ENCODE data around the gene ABHD16A. TPM values are rescaled to one million over a fixed set of nuclear protein-coding genes. Genes with fewer than 3 reads are reported as not detected.

The ABHD16A gene
- total RNA-seq, 1 donor from 2014 or later, result 120 TPM

- Mint-ChIP-seq H3K27me3 (ENCODE audit: unreplicated experiment) (peaks cover 3% of the 10 kb centered on the region), H3K4me3 (ENCODE audit: unreplicated experiment) (no peak overlapping the region), H3K27ac (ENCODE audit: unreplicated experiment) (no peak overlapping the region), H3K4me1 (ENCODE audit: low read depth, unreplicated experiment) (peaks cover 3% of the 10 kb centered on the region), H3K36me3 (ENCODE audit: unreplicated experiment) (no peaks in the 10 kb centered on the region), H3K9me3 (ENCODE audit: unreplicated experiment) (peaks cover 7% of the 10 kb centered on the region)
- TF ChIP-seq CTCF (IDR thresholded peaks at IDR 0.05; ENCODE audit: partially characterized antibody, unreplicated experiment), result no peak
- no peak for DNase-seq
These were observed 15.0 kb downstream of the ABHD16A start for GRCh38 chr6:31687860-31688693.

- H3K4me3 Mint-ChIP-seq (ENCODE audit: unreplicated experiment), result no peak overlapping the region
- H3K36me3 Mint-ChIP-seq (ENCODE audit: unreplicated experiment), result no peaks in the 10 kb centered on the region
- H3K27ac Mint-ChIP-seq (ENCODE audit: unreplicated experiment), result no peak overlapping the region
- H3K27me3 Mint-ChIP-seq (ENCODE audit: unreplicated experiment), result peaks cover 4% of the 10 kb centered on the region
- no peak for DNase-seq
- peaks cover 3% of the 10 kb centered on the region for H3K4me1 Mint-ChIP-seq (ENCODE audit: low read depth, unreplicated experiment)
- no peak for TF ChIP-seq CTCF (IDR thresholded peaks at IDR 0.05; ENCODE audit: partially characterized antibody, unreplicated experiment)
- peaks cover 7% of the 10 kb centered on the region for H3K9me3 Mint-ChIP-seq (ENCODE audit: unreplicated experiment)
These were observed 15.8 kb downstream of the ABHD16A start for GRCh38 chr6:31687321-31687720.

- peaks cover 7% of the 10 kb centered on the region for H3K9me3 Mint-ChIP-seq (ENCODE audit: unreplicated experiment)
- peaks cover 5% of the 10 kb centered on the region for H3K27me3 Mint-ChIP-seq (ENCODE audit: unreplicated experiment)
- TF ChIP-seq CTCF (IDR thresholded peaks at IDR 0.05; ENCODE audit: partially characterized antibody, unreplicated experiment), result no peak
- no peaks in the 10 kb centered on the region for H3K36me3 Mint-ChIP-seq (ENCODE audit: unreplicated experiment)
- no peak for DNase-seq
- no peak overlapping the region for H3K4me3 Mint-ChIP-seq (ENCODE audit: unreplicated experiment)
- H3K27ac Mint-ChIP-seq (ENCODE audit: unreplicated experiment), result no peak overlapping the region
- H3K4me1 Mint-ChIP-seq (ENCODE audit: low read depth, unreplicated experiment), result peaks cover 3% of the 10 kb centered on the region
These were observed 16.6 kb downstream of the ABHD16A start for GRCh38 chr6:31686483-31686882.

- peaks cover 11% of the 10 kb centered on the region for H3K27me3 Mint-ChIP-seq (ENCODE audit: unreplicated experiment)
- H3K4me1 Mint-ChIP-seq (ENCODE audit: low read depth, unreplicated experiment), result peaks cover 12% of the 10 kb centered on the region
- peaks cover 17% of the 10 kb centered on the region for H3K9me3 Mint-ChIP-seq (ENCODE audit: unreplicated experiment)
- no peak for TF ChIP-seq CTCF (IDR thresholded peaks at IDR 0.05; ENCODE audit: partially characterized antibody, unreplicated experiment)
- DNase-seq, result no peak
- H3K4me3 Mint-ChIP-seq (ENCODE audit: unreplicated experiment), result peak overlapping the region; percentile 80
- H3K27ac Mint-ChIP-seq (ENCODE audit: unreplicated experiment), result no peak overlapping the region
- H3K36me3 Mint-ChIP-seq (ENCODE audit: unreplicated experiment), result no peaks in the 10 kb centered on the region
These were observed 19.5 kb downstream of the ABHD16A start for GRCh38 chr6:31683591-31683990.

GRCh38 chr6:31681135-31681671, 21.9 kb downstream of the ABHD16A start:
- H3K27me3 Mint-ChIP-seq (ENCODE audit: unreplicated experiment), result peaks cover 13% of the 10 kb centered on the region
- H3K9me3 Mint-ChIP-seq (ENCODE audit: unreplicated experiment), result peaks cover 19% of the 10 kb centered on the region
- peaks cover 12% of the 10 kb centered on the region for H3K4me1 Mint-ChIP-seq (ENCODE audit: low read depth, unreplicated experiment)
- no peak for TF ChIP-seq CTCF (IDR thresholded peaks at IDR 0.05; ENCODE audit: partially characterized antibody, unreplicated experiment)
- DNase-seq, result no peak
- H3K36me3 Mint-ChIP-seq (ENCODE audit: unreplicated experiment), result no peaks in the 10 kb centered on the region
- no peak overlapping the region for H3K27ac Mint-ChIP-seq (ENCODE audit: unreplicated experiment)
- H3K4me3 Mint-ChIP-seq (ENCODE audit: unreplicated experiment), result peak overlapping the region; percentile 89

Data from glutamatergic neuron (in vitro differentiated cells).